CD14-positive monocyte (primary cell): ENCODE results near the gene HNRNPLL. TPM values are rescaled to one million over a fixed set of nuclear protein-coding genes. Genes with fewer than 3 reads are reported as not detected.

Source experiments
- DNase-seq, 3 donors: peaks; one replicate each; pipeline ENCODE4 v3.0.0-alpha.2; 2011 to 2022
- H2AFZ ChIP-seq: 2 replicates; pipeline ENCODE4 v1.6.0; 2012; ENCODE audit warnings: mild to moderate bottlenecking, low read depth, low read length, inconsistent platforms; ENCODE audit not compliant: insufficient read depth, poor library complexity, severe bottlenecking
- H3K27ac ChIP-seq, 2 donors: 1 replicate in 1 of 2; 2 replicates in 1 of 2; pipeline ENCODE4 v1.5.1; 2012 to 2013; ENCODE audit warnings: low read length in 2 of 2, control low read depth in 1 of 2, inconsistent platforms in 1 of 2, low read depth in 1 of 2, mild to moderate bottlenecking in 1 of 2
- H3K27me3 ChIP-seq, 2 donors: one replicate each; pipeline versions ENCODE4 v1.6.0 to v1.6.1; 2011 to 2013; ENCODE audit warnings: low read length in 2 of 2; ENCODE audit not compliant: control insufficient read depth in 2 of 2, insufficient read depth in 2 of 2
- H3K36me3 ChIP-seq, 2 donors: replicated peaks in 1 of 2; 1 replicate in 1 of 2; 2 replicates in 1 of 2; pipeline versions ENCODE4 v1.5.1 to v1.6.1; 2012 to 2013; ENCODE audit warnings: low read length in 2 of 2, control low read depth in 1 of 2, inconsistent platforms in 1 of 2, mild to moderate bottlenecking in 1 of 2; ENCODE audit not compliant: insufficient read depth in 2 of 2, control insufficient read depth in 1 of 2
- H3K4me1 ChIP-seq, 2 donors: 1 replicate in 1 of 2; 2 replicates in 1 of 2; pipeline versions ENCODE4 v1.5.1 to v1.6.1; 2012 to 2013; ENCODE audit warnings: low read length in 2 of 2, control low read depth in 1 of 2, inconsistent platforms in 1 of 2, mild to moderate bottlenecking in 1 of 2, moderate library complexity in 1 of 2; ENCODE audit not compliant: insufficient read depth in 2 of 2, control insufficient read depth in 1 of 2
- H3K4me2 ChIP-seq: replicated peaks from 2 replicates; pipeline ENCODE3; 2012; ENCODE audit warnings: low read length, moderate library complexity, mild to moderate bottlenecking; ENCODE audit not compliant: poor library complexity, severe bottlenecking; ENCODE audit errors: extremely low read depth
- H3K4me3 ChIP-seq, 3 experiments: fragments of 200-600 bp in 1 of 3; sonication (generic) in 1 of 3; replicated peaks in 1 of 3; 1 replicate in 2 of 3; 2 replicates in 1 of 3; pipeline ENCODE4 v1.5.1; 2011 to 2013; ENCODE audit warnings: low read length in 3 of 3, mild to moderate bottlenecking in 3 of 3, control low read depth in 2 of 3, low read depth in 2 of 3, inconsistent platforms in 1 of 3, moderate library complexity in 1 of 3
- H3K79me2 ChIP-seq: 2 replicates; pipeline ENCODE4 v1.6.0; 2012; ENCODE audit warnings: mild to moderate bottlenecking, control low read depth, inconsistent platforms, low read length, moderate library complexity; ENCODE audit not compliant: insufficient read depth
- H3K9ac ChIP-seq: 2 replicates; pipeline ENCODE4 v1.6.0; 2017; ENCODE audit warnings: low read length, mild to moderate bottlenecking; ENCODE audit not compliant: insufficient read depth, poor library complexity, severe bottlenecking
- H3K9me3 ChIP-seq, 2 donors: replicated peaks in 1 of 2; 1 replicate in 1 of 2; 2 replicates in 1 of 2; pipeline versions ENCODE4 v1.5.1 to v1.6.1; 2012 to 2013; ENCODE audit warnings: low read length in 2 of 2, control low read depth in 1 of 2; ENCODE audit not compliant: control insufficient read depth in 1 of 2, insufficient read depth in 1 of 2
- H4K20me1 ChIP-seq: 2 replicates; pipeline ENCODE4 v1.6.0; 2012; ENCODE audit warnings: mild to moderate bottlenecking, low read length, control low read depth, moderate library complexity; ENCODE audit not compliant: insufficient read depth
- H3K27ac Mint-ChIP-seq, 7 donors: one replicate each; pipeline ENCODE4 v1.8.0; 2020; ENCODE audit warnings: mild to moderate bottlenecking in 7 of 7, mixed read lengths in 7 of 7, moderate library complexity in 6 of 7, inconsistent platforms in 2 of 7
- H3K27me3 Mint-ChIP-seq, 3 donors: one replicate each; pipeline ENCODE4 v1.8.0; 2021 to 2022; ENCODE audit warnings: low read depth in 3 of 3, mild to moderate bottlenecking in 3 of 3, mixed read lengths in 3 of 3, moderate library complexity in 3 of 3, inconsistent platforms in 1 of 3
- H3K36me3 Mint-ChIP-seq, 2 donors: one replicate each; pipeline ENCODE4 v1.8.0; 2020; ENCODE audit warnings: mixed read lengths in 2 of 2, inconsistent platforms in 1 of 2, mild to moderate bottlenecking in 1 of 2
- H3K4me1 Mint-ChIP-seq: one replicate; pipeline ENCODE4 v1.8.0; 2020; ENCODE audit warnings: mild to moderate bottlenecking, mixed read lengths
- H3K4me3 Mint-ChIP-seq, 2 donors: one replicate each; pipeline ENCODE4 v1.8.0; 2020; ENCODE audit warnings: mild to moderate bottlenecking in 2 of 2, mixed read lengths in 2 of 2, moderate library complexity in 1 of 2
- H3K9me3 Mint-ChIP-seq, 7 donors: one replicate each; pipeline ENCODE4 v1.8.0; 2020 to 2022; ENCODE audit warnings: mixed read lengths in 7 of 7, mild to moderate bottlenecking in 6 of 7, moderate library complexity in 6 of 7, inconsistent platforms in 2 of 7
- CTCF ChIP-seq: fragments of 200-600 bp; IDR thresholded peaks from one replicate; pipeline ENCODE4 v1.8.0; 2022; ENCODE audit warnings: antibody characterized with exemption, mild to moderate bottlenecking
- WGBS: methylation state at CpG from one replicate; pipeline ENCODE4 v1.1.5; 2013; ENCODE audit warnings: missing lambda C conversion rate; ENCODE audit not compliant: insufficient coverage; 5-methylcytosine and 5-hydroxymethylcytosine counted together
- intact Hi-C, 2 donors: fragments of 100-400 bp; cut with micrococcal nuclease; formaldehyde crosslinking; loops; one replicate each; pipeline versions ENCODE4 v1.15.0 to v1.15.1; 2023
- polyA plus RNA-seq, 3 donors: library from polyadenylated mRNA; depleted of rRNA in 1 of 3; unstranded in 2 of 3; stranded (reverse) in 1 of 3; fragments of 300-500 nt in 2 of 3; fragments of >200 nt in 1 of 3; fragmentation: Illumina TruSeq in 2 of 3; gene quantifications; 1 replicate in 2 of 3; 2 replicates in 1 of 3; pipeline ENCODE4 v1.2.3, GENCODE V29; 2012 to 2021

The HNRNPLL gene
- polyA plus RNA-seq, 3 donors: 12.4 to 16.8 (median 13.8) TPM

DNA sequence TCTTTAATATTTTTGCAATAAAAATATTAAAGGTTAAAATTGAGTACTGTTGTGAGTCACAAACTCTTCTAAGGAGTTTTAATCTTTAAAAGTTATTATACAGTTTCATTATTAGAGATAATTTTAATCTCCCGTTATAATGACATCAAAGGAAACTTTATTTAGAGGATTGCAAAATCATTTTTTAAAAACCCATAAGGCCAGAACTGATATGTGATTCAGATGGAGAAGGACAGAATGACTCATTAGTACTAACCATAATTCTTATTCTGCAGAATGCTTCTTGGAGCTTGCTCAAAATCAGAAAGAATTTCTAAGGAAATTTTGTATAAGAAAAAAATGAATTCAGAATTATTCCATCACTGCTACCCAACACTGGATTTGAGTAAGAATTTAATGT is 12.5 kb upstream of the HNRNPLL start:
- no peaks in the 10 kb centered on the region for H3K36me3 ChIP-seq
- H3K79me2 ChIP-seq: no peaks in the 10 kb centered on the region
- H2AFZ ChIP-seq: no peak overlapping the region
- peaks cover 0 to 2% of the 10 kb centered on the region in 2 donors for H3K36me3 Mint-ChIP-seq
- no peak overlapping the region for H3K27ac ChIP-seq
- no peaks in the 10 kb centered on the region for H3K27me3 ChIP-seq
- H3K9me3 ChIP-seq: no peaks in the 10 kb centered on the region
- H3K9ac ChIP-seq: no peak overlapping the region
- no peak overlapping the region for H3K4me3 ChIP-seq
- no peak overlapping the region for H3K4me2 ChIP-seq
- intact Hi-C loops: loop anchor here in 1 of 2 donors (5.0 kb wide), 1 partner anchor 37 kb away; no protein-coding TSS in a partner anchor
- peak in 2 of 3 donors; percentile 52 to 58 for DNase-seq
- H3K4me3 Mint-ChIP-seq: no peak overlapping the region
- WGBS: no CpG with 5 or more reads among the region's 1 CpG
- H3K27ac Mint-ChIP-seq: peak overlapping the region in 2 of 7 donors; percentile 42 to 77
- H3K9me3 Mint-ChIP-seq: no peaks in the 10 kb centered on the region
- H4K20me1 ChIP-seq: peaks cover 6% of the 10 kb centered on the region
- no peak for TF ChIP-seq CTCF
- peaks cover 0 to 4% (median 0%) of the 10 kb centered on the region in 3 donors for H3K27me3 Mint-ChIP-seq
- H3K4me1 Mint-ChIP-seq: peaks cover 68% of the 10 kb centered on the region
- H3K4me1 ChIP-seq: peaks cover 57 to 75% of the 10 kb centered on the region in 2 donors

DNA sequence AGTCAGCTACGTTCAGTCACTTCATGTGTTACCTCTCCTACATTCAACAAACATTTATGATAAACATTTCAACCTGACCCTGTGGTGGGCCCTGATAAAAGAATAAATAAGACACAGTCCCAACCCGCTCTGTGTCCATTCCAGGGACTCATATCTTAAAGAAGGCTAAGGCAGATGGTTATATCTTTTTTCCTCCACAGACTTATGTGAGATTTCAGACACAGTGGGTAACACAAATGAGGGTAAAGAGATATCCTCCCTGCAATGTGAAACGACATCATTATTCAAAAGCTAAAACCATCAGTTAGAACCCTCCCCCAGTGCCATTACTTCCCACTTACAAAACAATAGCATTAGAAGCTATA is 11.1 kb upstream of the HNRNPLL start:
- H3K27ac Mint-ChIP-seq: peak overlapping the region; percentile 59 to 94 (median 82)
- Histone ChIP-seq H3K9me3 (no peaks in the 10 kb centered on the region), H3K4me1 (peaks cover 43 to 60% of the 10 kb centered on the region in 2 donors), H3K79me2 (no peaks in the 10 kb centered on the region), H3K4me2 (no peak overlapping the region), H3K36me3 (no peaks in the 10 kb centered on the region), H4K20me1 (no peaks in the 10 kb centered on the region), H3K9ac (no peak overlapping the region), H2AFZ (no peak overlapping the region), H3K27ac (peak overlapping the region in 1 of 2 donors; percentile 34), H3K4me3 (no peak overlapping the region), H3K27me3 (no peaks in the 10 kb centered on the region)
- DNase-seq: no peak
- intact Hi-C loops: no loop called here
- H3K36me3 Mint-ChIP-seq: peaks cover 0 to 2% of the 10 kb centered on the region in 2 donors
- H3K9me3 Mint-ChIP-seq: peaks cover 0 to 2% (median 0%) of the 10 kb centered on the region in 7 donors
- WGBS: 57% methylated on average over 1 of the region's 3 CpGs
- H3K4me3 Mint-ChIP-seq: no peak overlapping the region
- peaks cover 2 to 4% (median 3%) of the 10 kb centered on the region in 3 donors for H3K27me3 Mint-ChIP-seq
- H3K4me1 Mint-ChIP-seq: peaks cover 53% of the 10 kb centered on the region
- no peak for TF ChIP-seq CTCF
